Spleen (tissue), 7 donors: Measurements from ENCODE around the gene GRIK5.
A peak's percentile ranks its signal among the peaks of the same experiment; 100 is the strongest.

Experiments used
- POLR2A ChIP-seq, 3 donors: fragments of 450-650 bp; IDR thresholded peaks; one replicate each; pipeline ENCODE4 v1.5.1; 2017; ENCODE audit warnings: antibody characterized with exemption in 3 of 3, mild to moderate bottlenecking in 1 of 3
- TF ChIP-seq, protein P1 (sequence below), 11 experiments: fragments of 200-600 bp in 7 of 11; fragments of 450-650 bp in 4 of 11; sonication (generic) in 4 of 11; IDR thresholded peaks in 8 of 11; conservative IDR thresholded peaks in 3 of 11; 1 replicate in 7 of 11; 2 replicates in 4 of 11; pipeline versions ENCODE4 v1.4.0 to v1.8.0; 2016 to 2021; ENCODE audit warnings: antibody characterized with exemption in 11 of 11, inconsistent platforms in 4 of 11, mild to moderate bottlenecking in 1 of 11
- donor health status: DM: no; HTN: no; CAD: no; lungs with moderate emphysema.
- donor health status: DM: no; HTN: no; CAD: no.
- donor health status: DM: no; HTN: no; CAD: no.

DNA sequence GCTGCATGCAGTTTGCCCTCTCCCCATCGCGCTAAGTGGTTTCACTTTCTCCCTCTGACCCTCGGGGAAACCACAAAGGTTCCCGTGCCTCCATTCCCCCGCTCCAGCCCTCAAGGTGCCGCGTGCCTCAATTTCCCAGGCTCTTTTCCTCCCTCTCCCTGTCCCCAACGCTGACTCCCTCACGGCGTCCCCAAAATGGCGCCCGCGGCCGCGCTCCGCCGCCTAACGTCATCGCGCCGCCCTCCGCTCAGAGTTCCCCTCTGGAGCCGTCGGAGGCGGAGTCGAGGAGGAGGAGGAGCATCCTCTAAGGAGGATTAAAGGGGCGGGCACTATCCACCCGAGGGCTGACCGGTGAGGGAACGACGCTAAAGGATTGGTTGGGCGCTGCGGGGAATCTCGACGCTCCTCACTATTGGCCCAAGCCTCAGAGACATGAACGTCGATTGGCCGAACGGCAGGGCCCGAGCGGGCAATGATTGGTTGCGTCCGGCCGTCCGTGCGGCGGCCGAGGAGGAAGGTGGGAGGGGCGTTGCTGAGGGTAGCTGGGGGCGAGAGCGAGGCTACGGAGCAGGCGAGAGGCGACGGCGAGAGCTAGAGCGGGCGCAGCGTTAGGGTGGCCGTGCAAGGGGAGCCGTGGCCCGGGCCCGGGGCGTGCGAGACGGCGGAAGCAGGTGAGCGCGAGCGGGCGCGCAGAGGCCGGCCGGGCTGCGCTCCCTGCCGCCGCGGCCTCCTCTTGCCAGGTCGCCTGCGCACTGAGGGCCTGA is 5.8 kb upstream of the GRIK5 start, which contains the start of gene ZNF574:
- TF ChIP-seq, protein P1, sequence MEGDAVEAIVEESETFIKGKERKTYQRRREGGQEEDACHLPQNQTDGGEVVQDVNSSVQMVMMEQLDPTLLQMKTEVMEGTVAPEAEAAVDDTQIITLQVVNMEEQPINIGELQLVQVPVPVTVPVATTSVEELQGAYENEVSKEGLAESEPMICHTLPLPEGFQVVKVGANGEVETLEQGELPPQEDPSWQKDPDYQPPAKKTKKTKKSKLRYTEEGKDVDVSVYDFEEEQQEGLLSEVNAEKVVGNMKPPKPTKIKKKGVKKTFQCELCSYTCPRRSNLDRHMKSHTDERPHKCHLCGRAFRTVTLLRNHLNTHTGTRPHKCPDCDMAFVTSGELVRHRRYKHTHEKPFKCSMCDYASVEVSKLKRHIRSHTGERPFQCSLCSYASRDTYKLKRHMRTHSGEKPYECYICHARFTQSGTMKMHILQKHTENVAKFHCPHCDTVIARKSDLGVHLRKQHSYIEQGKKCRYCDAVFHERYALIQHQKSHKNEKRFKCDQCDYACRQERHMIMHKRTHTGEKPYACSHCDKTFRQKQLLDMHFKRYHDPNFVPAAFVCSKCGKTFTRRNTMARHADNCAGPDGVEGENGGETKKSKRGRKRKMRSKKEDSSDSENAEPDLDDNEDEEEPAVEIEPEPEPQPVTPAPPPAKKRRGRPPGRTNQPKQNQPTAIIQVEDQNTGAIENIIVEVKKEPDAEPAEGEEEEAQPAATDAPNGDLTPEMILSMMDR (IDR thresholded peaks at IDR 0.05 in 8 of 11, conservative IDR thresholded peaks at IDR 0.05 in 3 of 11) = peak in 4 of 11 experiments; percentile 8 to 47 (median 25)
- peak in 2 of 3 donors; percentile 47 to 68 for TF ChIP-seq POLR2A (IDR thresholded peaks at IDR 0.05)
